ENCODE data around the gene CYP2U1. TPM values are rescaled to one million over a fixed set of nuclear protein-coding genes. Genes with fewer than 3 reads are reported as not detected.

Gene CYP2U1
- total RNA-seq, 1 experiment from 2014 or later: 4.5 TPM

GRCh38 chr4:107977966-107978705 lies 46.8 kb downstream of the CYP2U1 start:
- H3K27ac Mint-ChIP-seq (ENCODE audit: unreplicated experiment): no peak overlapping the region
- H3K9me3 Mint-ChIP-seq (ENCODE audit: low read depth, unreplicated experiment): no peaks in the 10 kb centered on the region
- DNase-seq: no peak
- intact Hi-C loops (cut with micrococcal nuclease; ENCODE audit: unreplicated experiment): no loop called here
- CTCF ChIA-PET: no interaction called here
- TF ChIP-seq CTCF (IDR thresholded peaks at IDR 0.05; ENCODE audit: unreplicated experiment): no peak
- no TSS peak for BruUV-seq (replicated peaks)
- no peaks in the 10 kb centered on the region for H3K4me1 Mint-ChIP-seq (ENCODE audit: low read depth, unreplicated experiment)
- no peaks in the 10 kb centered on the region for H3K36me3 Mint-ChIP-seq (ENCODE audit: insufficient read depth, unreplicated experiment)
- H3K27me3 Mint-ChIP-seq (ENCODE audit: unreplicated experiment): no peaks in the 10 kb centered on the region
- H3K4me3 Mint-ChIP-seq (ENCODE audit: low read depth, unreplicated experiment): no peak overlapping the region

GRCh38 chr4:107978716-107979451 lies 47.5 kb downstream of the CYP2U1 start:
- no TSS peak for BruUV-seq (replicated peaks)
- H3K36me3 Mint-ChIP-seq (ENCODE audit: insufficient read depth, unreplicated experiment): no peaks in the 10 kb centered on the region
- H3K9me3 Mint-ChIP-seq (ENCODE audit: low read depth, unreplicated experiment): no peaks in the 10 kb centered on the region
- no peak overlapping the region for H3K27ac Mint-ChIP-seq (ENCODE audit: unreplicated experiment)
- H3K4me1 Mint-ChIP-seq (ENCODE audit: low read depth, unreplicated experiment): no peaks in the 10 kb centered on the region
- no peak for TF ChIP-seq CTCF (IDR thresholded peaks at IDR 0.05; ENCODE audit: unreplicated experiment)
- intact Hi-C loops (cut with micrococcal nuclease; ENCODE audit: unreplicated experiment): no loop called here
- H3K27me3 Mint-ChIP-seq (ENCODE audit: unreplicated experiment): no peaks in the 10 kb centered on the region
- CTCF ChIA-PET: no interaction called here
- DNase-seq: no peak
- H3K4me3 Mint-ChIP-seq (ENCODE audit: low read depth, unreplicated experiment): no peak overlapping the region

- TSS peak; percentile 37 for BruUV-seq (replicated peaks)
- Mint-ChIP-seq H3K27me3 (ENCODE audit: unreplicated experiment) (no peaks in the 10 kb centered on the region), H3K4me3 (ENCODE audit: low read depth, unreplicated experiment) (peak overlapping the region; percentile 86), H3K9me3 (ENCODE audit: low read depth, unreplicated experiment) (no peaks in the 10 kb centered on the region), H3K27ac (ENCODE audit: unreplicated experiment) (peak overlapping the region; percentile 45), H3K36me3 (ENCODE audit: insufficient read depth, unreplicated experiment) (peaks cover 34% of the 10 kb centered on the region), H3K4me1 (ENCODE audit: low read depth, unreplicated experiment) (peaks cover 19% of the 10 kb centered on the region)
- CTCF ChIA-PET: no interaction called here
- no peak for TF ChIP-seq CTCF (IDR thresholded peaks at IDR 0.05; ENCODE audit: unreplicated experiment)
- intact Hi-C loops (cut with micrococcal nuclease; ENCODE audit: unreplicated experiment): no loop called here
- peak; percentile 53 for DNase-seq
Measured at GRCh38 chr4:107987916-107988762, 56.8 kb downstream of the CYP2U1 start.

GRCh38 chr4:107988763-107989035 lies 57.4 kb downstream of the CYP2U1 start:
- peak; percentile 7 for DNase-seq
- H3K27ac Mint-ChIP-seq (ENCODE audit: unreplicated experiment): peak overlapping the region; percentile 45
- intact Hi-C loops (cut with micrococcal nuclease; ENCODE audit: unreplicated experiment): no loop called here
- CTCF ChIA-PET: no interaction called here
- H3K27me3 Mint-ChIP-seq (ENCODE audit: unreplicated experiment): no peaks in the 10 kb centered on the region
- no peaks in the 10 kb centered on the region for H3K9me3 Mint-ChIP-seq (ENCODE audit: low read depth, unreplicated experiment)
- TF ChIP-seq CTCF (IDR thresholded peaks at IDR 0.05; ENCODE audit: unreplicated experiment): no peak
- H3K36me3 Mint-ChIP-seq (ENCODE audit: insufficient read depth, unreplicated experiment): peaks cover 34% of the 10 kb centered on the region
- H3K4me3 Mint-ChIP-seq (ENCODE audit: low read depth, unreplicated experiment): peak overlapping the region; percentile 86
- peaks cover 19% of the 10 kb centered on the region for H3K4me1 Mint-ChIP-seq (ENCODE audit: low read depth, unreplicated experiment)
- BruUV-seq (replicated peaks): no TSS peak

Measured in Calu3 (cell line).